Fibroblast of mammary gland (primary cell): ENCODE results near the gene ZG16.
A peak's percentile ranks its signal among the peaks of the same experiment; 100 is the strongest.
"Not testable (repeated sequence)": the region's sequence is repeated elsewhere in the genome, so short reads cannot be mapped to it uniquely, and the experiment has no call there.

Experiments
- DNase-seq: peaks from one replicate; pipeline ENCODE4 v3.0.0-alpha.2; 2010; ENCODE audit warnings: low read depth
- H3K4me3 ChIP-seq: 2 replicates; pipeline ENCODE4 v1.5.1; 2011; ENCODE audit warnings: low read depth, mild to moderate bottlenecking, low read length, moderate library complexity; ENCODE audit not compliant: control insufficient read depth
- CTCF ChIP-seq: conservative IDR thresholded peaks from 2 replicates; pipeline ENCODE4 v1.5.1; 2011; ENCODE audit warnings: low read depth, low read length, inconsistent platforms; ENCODE audit not compliant: control insufficient read depth, insufficient read depth

ZG16 gene

GRCh38 chr16:29753516-29753915, 24.5 kb upstream of the ZG16 start:
- no peak for TF ChIP-seq CTCF
- no peak overlapping the region for H3K4me3 ChIP-seq
- DNase-seq, result no peak

GRCh38 chr16:29756654-29757053, 21.4 kb upstream of the ZG16 start:
- H3K4me3 ChIP-seq, result no peak overlapping the region
- no peak for TF ChIP-seq CTCF
- no peak for DNase-seq

- not testable (repeated sequence) for DNase-seq, H3K4me3 ChIP-seq
These were observed 21.0 kb upstream of the ZG16 start for GRCh38 chr16:29757086-29757485.

- peak; percentile 56 for DNase-seq
- H3K4me3 ChIP-seq, result no peak overlapping the region
- no peak for TF ChIP-seq CTCF
These were observed 20.0 kb upstream of the ZG16 start for GRCh38 chr16:29757950-29758466.

- TF ChIP-seq CTCF, result no peak
- H3K4me3 ChIP-seq, result no peak overlapping the region
- no peak for DNase-seq
These were observed 17.3 kb upstream of the ZG16 start for GRCh38 chr16:29760567-29761279.

GRCh38 chr16:29761280-29761651, 16.8 kb upstream of the ZG16 start:
- not testable (repeated sequence) for H3K4me3 ChIP-seq, DNase-seq

GRCh38 chr16:29761882-29762281, 16.2 kb upstream of the ZG16 start:
- DNase-seq, result no peak
- no peak overlapping the region for H3K4me3 ChIP-seq
- TF ChIP-seq CTCF, result no peak

- no peak overlapping the region for H3K4me3 ChIP-seq
- no peak for TF ChIP-seq CTCF
- no peak for DNase-seq
These were observed 14.7 kb upstream of the ZG16 start for GRCh38 chr16:29763326-29763725.
